GM18505 (cell line): ENCODE results near the gene HMCES.
"Not testable (repeated sequence)": the region's sequence is repeated elsewhere in the genome, so short reads cannot be mapped to it uniquely, and the experiment has no call there.

Source experiments
- ATAC-seq: cut with Tn5 transposase; IDR thresholded peaks from one replicate; pipeline ENCODE4 v1.9.1; 2021; ENCODE audit not compliant: unreplicated experiment
- POLR2A ChIP-seq: IDR thresholded peaks from 4 replicates; pipeline ENCODE4 v1.6.1; 2011; ENCODE audit warnings: borderline replicate concordance; ENCODE audit not compliant: insufficient read depth, insufficient read length; ENCODE audit errors: extremely low read depth

Gene HMCES

DNA sequence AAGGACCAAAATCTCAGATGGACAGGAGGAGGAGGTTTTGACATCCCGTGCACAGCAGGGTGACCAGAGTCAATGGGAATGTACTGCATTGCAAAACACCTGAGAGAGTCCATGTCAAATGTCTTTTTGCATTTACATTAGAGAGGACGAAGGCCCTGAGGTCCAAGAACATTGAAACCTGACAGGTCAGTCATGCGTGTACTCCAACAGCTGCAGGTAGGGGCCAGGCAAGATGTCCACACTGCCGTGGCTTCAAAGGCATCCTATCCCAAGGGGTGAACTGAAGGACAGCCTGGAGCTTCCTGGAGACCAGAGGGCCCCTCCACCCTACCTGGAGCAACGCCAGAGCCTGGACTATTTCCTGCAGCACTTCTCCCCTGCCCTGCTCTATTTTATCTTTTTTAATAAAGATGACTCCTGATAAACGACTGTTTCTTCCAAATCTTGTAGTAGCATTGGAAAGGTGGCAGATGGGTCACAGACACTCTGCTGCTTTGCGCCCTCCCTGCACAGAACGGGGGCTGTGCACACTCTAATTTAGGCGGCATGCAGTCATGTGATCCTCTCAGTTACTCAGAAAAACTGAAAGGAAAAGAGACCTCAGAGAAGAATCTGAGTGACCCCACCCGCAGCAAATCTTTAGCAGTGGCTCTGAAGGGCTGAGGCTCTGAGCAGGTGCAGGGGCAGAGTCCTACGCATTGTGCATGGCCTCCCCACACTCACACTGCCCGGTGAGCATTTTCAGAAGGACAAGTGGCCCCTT is 68.2 kb downstream of the HMCES start:
- ATAC-seq = no peak
- no peak for TF ChIP-seq POLR2A

DNA sequence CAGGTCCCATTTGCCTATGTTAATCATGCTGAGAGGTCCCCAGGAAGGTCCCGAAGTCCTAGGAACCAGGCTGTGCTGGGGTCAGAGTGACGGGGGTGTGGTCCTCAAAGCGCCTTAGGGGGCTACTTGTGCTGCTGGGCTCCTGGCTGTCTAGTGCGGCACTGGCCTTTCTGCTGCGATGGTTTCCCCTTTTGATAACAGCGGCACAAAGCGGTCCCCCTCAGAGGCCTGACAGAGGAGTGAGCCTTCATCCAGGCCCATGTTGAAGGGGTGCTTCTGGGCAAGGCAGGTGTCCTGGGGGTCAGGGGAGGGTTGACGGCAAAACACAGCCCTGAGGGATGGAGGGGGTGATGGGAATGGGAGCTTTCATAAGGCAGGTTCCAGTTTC is 68.8 kb downstream of the HMCES start:
- ATAC-seq = no peak
- no peak for TF ChIP-seq POLR2A

DNA sequence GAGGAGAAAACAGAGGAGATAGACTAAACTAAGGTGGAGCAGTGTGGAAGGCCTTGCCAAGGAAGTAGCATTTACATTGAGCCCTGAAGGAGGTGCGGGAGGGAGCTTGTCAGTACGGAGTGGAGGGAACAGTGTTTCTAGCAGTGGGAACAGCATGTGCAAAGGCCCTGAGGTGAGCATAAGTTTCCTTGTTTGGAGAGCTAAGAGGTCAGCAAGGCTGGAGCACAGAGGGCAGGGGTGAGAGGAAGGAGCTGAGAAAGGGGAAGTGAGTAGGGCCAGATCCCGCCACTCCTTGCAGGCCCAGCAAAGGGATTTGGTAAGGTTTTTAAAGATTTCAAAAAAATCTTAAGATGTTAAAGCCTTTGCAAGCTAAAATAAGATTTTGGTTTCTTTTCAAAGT is 70.1 kb downstream of the HMCES start:
- ATAC-seq = no peak
- TF ChIP-seq POLR2A = no peak

DNA sequence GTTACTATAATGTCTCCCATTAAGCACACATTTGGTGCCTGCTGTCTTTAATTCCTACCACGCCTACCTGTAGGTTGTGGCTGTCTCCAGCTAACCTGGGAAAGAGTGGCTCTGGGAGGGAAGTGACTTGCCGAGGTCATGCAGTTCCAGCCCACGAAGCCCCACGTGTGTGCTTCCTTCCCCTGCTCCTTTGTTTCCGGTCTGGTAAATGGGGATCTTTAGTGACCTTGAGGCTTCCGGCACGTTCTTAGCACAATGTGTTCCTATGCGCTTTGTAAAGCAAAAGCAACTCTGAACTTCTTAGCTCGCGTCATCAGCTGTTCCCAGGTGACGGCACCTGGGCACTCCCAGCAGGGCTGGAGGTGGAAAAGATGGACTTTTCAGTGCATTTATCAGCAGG is 70.5 kb downstream of the HMCES start:
- not testable (repeated sequence) for ATAC-seq

DNA sequence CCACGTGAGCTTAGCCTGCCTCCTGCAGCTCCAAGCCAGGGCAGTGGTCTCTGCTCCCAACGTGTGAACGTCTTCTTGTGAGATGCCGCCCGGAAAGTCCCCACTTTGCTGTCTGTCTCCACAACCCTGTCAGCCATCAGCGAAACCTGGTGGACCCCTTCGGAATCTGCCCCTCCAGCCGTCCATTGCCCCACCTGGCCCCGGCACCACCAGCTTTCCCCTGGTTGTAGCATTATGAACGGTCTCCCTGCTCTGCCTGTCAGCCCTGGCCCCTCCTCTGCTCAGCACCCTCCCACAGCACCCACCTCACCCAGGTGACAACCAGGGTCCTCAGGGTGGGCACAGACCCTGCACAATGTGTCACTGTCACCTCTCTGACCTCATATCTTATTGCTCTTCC is 71.1 kb downstream of the HMCES start:
- no peak for ATAC-seq
- TF ChIP-seq POLR2A = no peak

DNA sequence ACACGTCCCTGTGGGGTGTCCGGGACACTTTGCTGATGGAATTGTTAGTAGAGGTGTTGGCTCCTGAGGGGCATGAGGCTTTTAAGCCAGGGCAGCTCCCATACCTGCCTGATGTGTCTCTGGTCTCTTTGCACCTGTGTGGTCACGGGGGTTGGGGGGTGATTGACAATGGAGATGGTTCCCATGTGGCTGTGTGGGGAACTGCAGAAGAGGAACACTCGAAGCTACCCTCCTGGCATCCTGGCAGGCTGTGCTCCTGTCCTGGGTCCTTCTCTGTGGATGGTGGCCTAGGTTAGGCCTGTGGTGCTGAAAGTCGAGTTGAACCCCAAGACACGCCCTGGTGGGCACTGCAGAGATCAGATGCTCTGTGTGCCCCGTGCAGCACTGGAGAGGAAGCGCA is 73.4 kb downstream of the HMCES start:
- TF ChIP-seq POLR2A = no peak
- no peak for ATAC-seq

DNA sequence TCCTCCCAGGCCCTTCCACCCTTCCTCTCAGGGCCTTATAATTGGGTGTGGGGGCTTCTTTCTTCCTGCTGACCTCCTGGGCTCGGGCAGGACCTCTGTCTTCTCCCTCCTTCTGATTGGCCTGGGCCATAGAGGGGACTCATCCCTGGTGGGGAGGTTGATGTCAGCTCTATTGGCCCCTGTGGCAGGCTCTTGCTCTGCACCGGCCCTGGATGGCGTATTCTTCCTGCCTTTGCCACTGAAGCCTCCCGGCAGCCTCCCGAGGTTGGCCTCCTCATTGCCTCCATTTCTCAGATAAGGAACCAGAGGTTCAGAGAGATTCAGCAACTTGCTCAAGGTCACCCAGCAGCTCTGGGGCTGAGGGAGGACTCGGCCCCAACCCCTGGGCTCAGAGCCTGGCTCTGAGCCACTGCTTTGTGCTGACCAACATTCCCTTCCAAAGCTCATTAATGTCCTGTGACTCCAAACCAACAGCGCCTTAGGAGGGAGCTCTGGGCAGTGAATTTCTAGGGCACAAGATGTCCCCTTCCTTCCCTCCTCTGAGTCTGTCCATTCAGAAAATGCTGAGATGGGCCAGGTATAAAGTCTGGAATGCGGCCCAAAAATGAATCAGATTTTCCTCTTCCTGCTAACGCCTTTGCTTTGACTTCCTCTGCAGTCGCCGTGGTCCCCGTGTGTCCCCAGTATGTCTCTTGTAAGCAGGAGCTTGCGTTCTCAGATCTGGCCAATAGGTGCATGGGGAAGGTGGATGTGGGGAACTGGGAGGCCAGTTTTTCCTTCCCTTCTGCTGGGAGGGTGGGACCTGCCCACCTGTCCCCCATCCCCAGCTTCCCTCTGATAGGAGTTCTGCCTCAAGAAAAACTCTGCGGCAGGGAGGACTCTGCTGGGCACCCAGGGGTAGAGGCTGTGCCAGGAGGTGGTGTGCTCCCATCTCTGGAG is 74.2 kb downstream of the HMCES start:
- no peak for TF ChIP-seq POLR2A
- no peak for ATAC-seq

DNA sequence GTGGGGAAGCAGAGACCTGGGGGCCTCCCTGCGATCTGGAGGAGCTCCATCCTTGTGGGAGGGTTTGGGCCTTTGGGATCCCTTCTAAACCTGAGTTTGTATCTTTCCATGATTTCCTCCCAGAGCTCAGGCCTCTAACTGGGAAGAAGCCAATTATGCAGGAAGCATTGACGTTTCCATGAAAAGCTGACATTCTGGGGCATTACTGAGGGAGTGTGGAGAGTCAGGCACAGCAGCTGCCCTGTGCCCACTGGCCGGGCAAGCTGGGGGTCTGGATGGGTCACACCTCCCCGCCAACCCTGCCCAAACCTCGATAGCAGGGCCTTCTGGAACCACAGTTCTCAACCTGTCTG is 74.9 kb downstream of the HMCES start:
- no peak for TF ChIP-seq POLR2A
- ATAC-seq = no peak
